CD14-positive monocyte (primary cell): ENCODE results near the gene CES1. TPM values are rescaled to one million over a fixed set of nuclear protein-coding genes. Genes with fewer than 3 reads are reported as not detected.
"Not testable (repeated sequence)": the region's sequence is repeated elsewhere in the genome, so short reads cannot be mapped to it uniquely, and the experiment has no call there.

Experiments used
- DNase-seq, 3 donors: peaks; one replicate each; pipeline ENCODE4 v3.0.0-alpha.2; 2011 to 2022
- H2AFZ ChIP-seq: 2 replicates; pipeline ENCODE4 v1.6.0; 2012; ENCODE audit warnings: mild to moderate bottlenecking, low read depth, low read length, inconsistent platforms; ENCODE audit not compliant: insufficient read depth, poor library complexity, severe bottlenecking
- H3K27ac ChIP-seq, 2 donors: 1 replicate in 1 of 2; 2 replicates in 1 of 2; pipeline ENCODE4 v1.5.1; 2012 to 2013; ENCODE audit warnings: low read length in 2 of 2, control low read depth in 1 of 2, inconsistent platforms in 1 of 2, low read depth in 1 of 2, mild to moderate bottlenecking in 1 of 2
- H3K27me3 ChIP-seq, 2 donors: one replicate each; pipeline versions ENCODE4 v1.6.0 to v1.6.1; 2011 to 2013; ENCODE audit warnings: low read length in 2 of 2; ENCODE audit not compliant: control insufficient read depth in 2 of 2, insufficient read depth in 2 of 2
- H3K36me3 ChIP-seq, 2 donors: replicated peaks in 1 of 2; 1 replicate in 1 of 2; 2 replicates in 1 of 2; pipeline versions ENCODE4 v1.5.1 to v1.6.1; 2012 to 2013; ENCODE audit warnings: low read length in 2 of 2, control low read depth in 1 of 2, inconsistent platforms in 1 of 2, mild to moderate bottlenecking in 1 of 2; ENCODE audit not compliant: insufficient read depth in 2 of 2, control insufficient read depth in 1 of 2
- H3K4me1 ChIP-seq, 2 donors: 1 replicate in 1 of 2; 2 replicates in 1 of 2; pipeline versions ENCODE4 v1.5.1 to v1.6.1; 2012 to 2013; ENCODE audit warnings: low read length in 2 of 2, control low read depth in 1 of 2, inconsistent platforms in 1 of 2, mild to moderate bottlenecking in 1 of 2, moderate library complexity in 1 of 2; ENCODE audit not compliant: insufficient read depth in 2 of 2, control insufficient read depth in 1 of 2
- H3K4me2 ChIP-seq: replicated peaks from 2 replicates; pipeline ENCODE3; 2012; ENCODE audit warnings: low read length, moderate library complexity, mild to moderate bottlenecking; ENCODE audit not compliant: poor library complexity, severe bottlenecking; ENCODE audit errors: extremely low read depth
- H3K4me3 ChIP-seq, 3 experiments: fragments of 200-600 bp in 1 of 3; sonication (generic) in 1 of 3; replicated peaks in 1 of 3; 1 replicate in 2 of 3; 2 replicates in 1 of 3; pipeline ENCODE4 v1.5.1; 2011 to 2013; ENCODE audit warnings: low read length in 3 of 3, mild to moderate bottlenecking in 3 of 3, control low read depth in 2 of 3, low read depth in 2 of 3, inconsistent platforms in 1 of 3, moderate library complexity in 1 of 3
- H3K79me2 ChIP-seq: 2 replicates; pipeline ENCODE4 v1.6.0; 2012; ENCODE audit warnings: mild to moderate bottlenecking, control low read depth, inconsistent platforms, low read length, moderate library complexity; ENCODE audit not compliant: insufficient read depth
- H3K9ac ChIP-seq: 2 replicates; pipeline ENCODE4 v1.6.0; 2017; ENCODE audit warnings: low read length, mild to moderate bottlenecking; ENCODE audit not compliant: insufficient read depth, poor library complexity, severe bottlenecking
- H3K9me3 ChIP-seq, 2 donors: replicated peaks in 1 of 2; 1 replicate in 1 of 2; 2 replicates in 1 of 2; pipeline versions ENCODE4 v1.5.1 to v1.6.1; 2012 to 2013; ENCODE audit warnings: low read length in 2 of 2, control low read depth in 1 of 2; ENCODE audit not compliant: control insufficient read depth in 1 of 2, insufficient read depth in 1 of 2
- H4K20me1 ChIP-seq: 2 replicates; pipeline ENCODE4 v1.6.0; 2012; ENCODE audit warnings: mild to moderate bottlenecking, low read length, control low read depth, moderate library complexity; ENCODE audit not compliant: insufficient read depth
- H3K27ac Mint-ChIP-seq, 7 donors: one replicate each; pipeline ENCODE4 v1.8.0; 2020; ENCODE audit warnings: mild to moderate bottlenecking in 7 of 7, mixed read lengths in 7 of 7, moderate library complexity in 6 of 7, inconsistent platforms in 2 of 7
- H3K27me3 Mint-ChIP-seq, 3 donors: one replicate each; pipeline ENCODE4 v1.8.0; 2021 to 2022; ENCODE audit warnings: low read depth in 3 of 3, mild to moderate bottlenecking in 3 of 3, mixed read lengths in 3 of 3, moderate library complexity in 3 of 3, inconsistent platforms in 1 of 3
- H3K36me3 Mint-ChIP-seq, 2 donors: one replicate each; pipeline ENCODE4 v1.8.0; 2020; ENCODE audit warnings: mixed read lengths in 2 of 2, inconsistent platforms in 1 of 2, mild to moderate bottlenecking in 1 of 2
- H3K4me1 Mint-ChIP-seq: one replicate; pipeline ENCODE4 v1.8.0; 2020; ENCODE audit warnings: mild to moderate bottlenecking, mixed read lengths
- H3K4me3 Mint-ChIP-seq, 2 donors: one replicate each; pipeline ENCODE4 v1.8.0; 2020; ENCODE audit warnings: mild to moderate bottlenecking in 2 of 2, mixed read lengths in 2 of 2, moderate library complexity in 1 of 2
- H3K9me3 Mint-ChIP-seq, 7 donors: one replicate each; pipeline ENCODE4 v1.8.0; 2020 to 2022; ENCODE audit warnings: mixed read lengths in 7 of 7, mild to moderate bottlenecking in 6 of 7, moderate library complexity in 6 of 7, inconsistent platforms in 2 of 7
- WGBS: methylation state at CpG from one replicate; pipeline ENCODE4 v1.1.5; 2013; ENCODE audit warnings: missing lambda C conversion rate; ENCODE audit not compliant: insufficient coverage; 5-methylcytosine and 5-hydroxymethylcytosine counted together
- intact Hi-C, 2 donors: fragments of 100-400 bp; cut with micrococcal nuclease; formaldehyde crosslinking; loops; one replicate each; pipeline versions ENCODE4 v1.15.0 to v1.15.1; 2023
- polyA plus RNA-seq, 3 donors: library from polyadenylated mRNA; depleted of rRNA in 1 of 3; unstranded in 2 of 3; stranded (reverse) in 1 of 3; fragments of 300-500 nt in 2 of 3; fragments of >200 nt in 1 of 3; fragmentation: Illumina TruSeq in 2 of 3; gene quantifications; 1 replicate in 2 of 3; 2 replicates in 1 of 3; pipeline ENCODE4 v1.2.3, GENCODE V29; 2012 to 2021
- TF ChIP-seq, protein P1 (sequence below): fragments of 200-600 bp; IDR thresholded peaks from one replicate; pipeline ENCODE4 v1.8.0; 2022; ENCODE audit warnings: antibody characterized with exemption, mild to moderate bottlenecking

CES1 gene
- polyA plus RNA-seq, 3 donors: 38.4 to 190 (median 62.0) TPM

DNA sequence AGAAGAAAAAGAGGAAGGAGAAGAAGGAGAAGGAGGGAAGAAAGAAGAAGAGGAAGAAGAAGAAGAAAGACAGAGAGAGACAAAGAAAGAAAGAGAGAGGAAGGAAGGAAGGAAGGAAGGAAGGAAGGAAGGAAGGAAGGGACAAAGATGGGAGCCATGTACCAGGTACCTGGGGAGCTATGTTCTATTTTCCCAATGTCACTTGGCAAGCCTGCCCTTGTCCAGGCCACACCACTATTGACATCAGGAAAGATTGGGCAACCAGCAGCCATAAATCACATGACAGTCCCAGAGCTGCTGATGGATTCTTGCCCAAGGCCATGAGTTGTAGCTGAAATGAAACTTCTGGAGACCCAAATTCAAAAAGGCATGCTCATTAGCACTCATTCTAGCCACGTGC, 2.7 kb upstream of the CES1 start:
- intact Hi-C loops: loop anchor here in 1 of 2 donors (2.0 kb wide), 1 partner anchor 83 kb away; no protein-coding TSS in a partner anchor
- Mint-ChIP-seq H3K9me3 (peaks cover 0 to 4% (median 3%) of the 10 kb centered on the region in 7 donors), H3K27ac (peak overlapping the region; percentile 80 to 93 (median 90)), H3K36me3 (peaks cover under 1 to 6% of the 10 kb centered on the region in 2 donors), H3K27me3 (peaks cover 0 to 8% (median 3%) of the 10 kb centered on the region in 3 donors), H3K4me1 (peaks cover 89% of the 10 kb centered on the region), H3K4me3 (no peak overlapping the region)
- H3K27ac ChIP-seq: peak overlapping the region; percentile 67 to 83
- peak; percentile 42 to 66 (median 60) for DNase-seq
- no peak overlapping the region for H2AFZ ChIP-seq
- H3K4me3 ChIP-seq: peak overlapping the region in 1 of 3 experiments; percentile 4
- H3K79me2 ChIP-seq: peaks cover 15% of the 10 kb centered on the region
- H3K9me3 ChIP-seq: no peaks in the 10 kb centered on the region
- no peaks in the 10 kb centered on the region for H4K20me1 ChIP-seq
- H3K4me2 ChIP-seq: no peak overlapping the region
- H3K9ac ChIP-seq: no peak overlapping the region
- H3K27me3 ChIP-seq: no peaks in the 10 kb centered on the region
- TF ChIP-seq, protein P1, sequence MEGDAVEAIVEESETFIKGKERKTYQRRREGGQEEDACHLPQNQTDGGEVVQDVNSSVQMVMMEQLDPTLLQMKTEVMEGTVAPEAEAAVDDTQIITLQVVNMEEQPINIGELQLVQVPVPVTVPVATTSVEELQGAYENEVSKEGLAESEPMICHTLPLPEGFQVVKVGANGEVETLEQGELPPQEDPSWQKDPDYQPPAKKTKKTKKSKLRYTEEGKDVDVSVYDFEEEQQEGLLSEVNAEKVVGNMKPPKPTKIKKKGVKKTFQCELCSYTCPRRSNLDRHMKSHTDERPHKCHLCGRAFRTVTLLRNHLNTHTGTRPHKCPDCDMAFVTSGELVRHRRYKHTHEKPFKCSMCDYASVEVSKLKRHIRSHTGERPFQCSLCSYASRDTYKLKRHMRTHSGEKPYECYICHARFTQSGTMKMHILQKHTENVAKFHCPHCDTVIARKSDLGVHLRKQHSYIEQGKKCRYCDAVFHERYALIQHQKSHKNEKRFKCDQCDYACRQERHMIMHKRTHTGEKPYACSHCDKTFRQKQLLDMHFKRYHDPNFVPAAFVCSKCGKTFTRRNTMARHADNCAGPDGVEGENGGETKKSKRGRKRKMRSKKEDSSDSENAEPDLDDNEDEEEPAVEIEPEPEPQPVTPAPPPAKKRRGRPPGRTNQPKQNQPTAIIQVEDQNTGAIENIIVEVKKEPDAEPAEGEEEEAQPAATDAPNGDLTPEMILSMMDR: no peak
- no CpG with 5 or more reads among the region's 1 CpG for WGBS
- peaks cover 66 to 88% of the 10 kb centered on the region in 2 donors for H3K4me1 ChIP-seq
- no peaks in the 10 kb centered on the region for H3K36me3 ChIP-seq

DNA sequence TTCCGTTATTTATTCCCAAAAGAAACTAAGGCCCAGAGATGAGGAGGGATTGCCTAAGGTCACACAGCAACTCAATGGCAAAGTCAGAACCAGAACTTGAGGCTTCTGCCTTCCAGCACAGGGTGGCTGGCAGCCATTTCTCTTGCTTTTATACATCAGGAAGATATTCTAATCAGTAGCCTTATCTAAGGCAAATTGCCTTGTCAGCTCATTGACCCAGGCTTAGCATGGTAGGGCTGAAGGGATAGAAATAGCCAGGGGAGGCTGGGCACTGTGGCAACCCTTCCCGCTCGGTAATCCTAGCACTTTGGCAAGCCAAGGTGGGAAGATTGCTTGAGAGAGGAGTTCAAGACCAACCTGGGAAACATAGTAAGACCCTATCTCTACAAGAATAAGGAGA, 2.3 kb upstream of the CES1 start:
- not testable (repeated sequence) for H3K36me3 ChIP-seq, H3K9me3 ChIP-seq, H3K4me2 ChIP-seq, H4K20me1 ChIP-seq, H3K9me3 Mint-ChIP-seq, H3K27me3 Mint-ChIP-seq, H3K9ac ChIP-seq, H3K36me3 Mint-ChIP-seq, H2AFZ ChIP-seq, H3K27me3 ChIP-seq, H3K4me3 ChIP-seq, H3K4me3 Mint-ChIP-seq, DNase-seq
- Histone ChIP-seq H3K27ac (peak overlapping the region; percentile 67 to 83), H3K4me1 (peaks cover 64 to 85% of the 10 kb centered on the region in 2 donors), H3K79me2 (peaks cover 19% of the 10 kb centered on the region)
- WGBS: no CpG with 5 or more reads among the region's 3 CpGs
- Mint-ChIP-seq H3K27ac (peak overlapping the region in 6 of 7 donors; percentile 83 to 93 (median 90)), H3K4me1 (peaks cover 89% of the 10 kb centered on the region)
- intact Hi-C loops: loop anchor here in 1 of 2 donors (2.0 kb wide), 1 partner anchor 82 kb away; no protein-coding TSS in a partner anchor
